ENCODE data around the gene GPR137B. TPM values are rescaled to one million over a fixed set of nuclear protein-coding genes. Genes with fewer than 3 reads are reported as not detected.

Gene GPR137B
- 18.9 and 20.5 TPM in 2 replicates for total RNA-seq

GRCh38 chr1:236142253-236143103 is at the start of gene GPR137B:
Gene GPR137B (plus strand): TSS chr1:236142539. CDS start chr1:236142623, 84 bp downstream.

Other genes starting within 250 kb of the GPR137B start
- gene NID1, start 77.4 kb upstream of the GPR137B start, total RNA-seq: 39.9 and 44.5 TPM in 2 replicates
- gene ERO1B, start 139.4 kb downstream of the GPR137B start, total RNA-seq: 5.2 and 6.6 TPM in 2 replicates